Kidney (tissue), 14 donors: ENCODE results near the gene EXOC3. TPM values are rescaled to one million over a fixed set of nuclear protein-coding genes. Genes with fewer than 3 reads are reported as not detected.

Experiments
- DNase-seq, 5 donors: peaks; one replicate each; pipeline ENCODE4 v3.0.0-alpha.2; 2013 to 2020
- FAIRE-seq: peaks from 2 replicates; lab custom pipeline; 2012; peaks lifted over from hg19 to GRCh38; lab: Jason Lieb, UNC
- H3K27ac ChIP-seq, 2 donors: one replicate each; pipeline ENCODE4 v1.7.0; 2013; ENCODE audit warnings: low read depth in 2 of 2, low read length in 2 of 2, inconsistent platforms in 1 of 2
- H3K27me3 ChIP-seq: one replicate; pipeline ENCODE4 v1.7.1; 2013; ENCODE audit warnings: low read length, inconsistent platforms; ENCODE audit not compliant: control insufficient read depth, insufficient read depth
- H3K36me3 ChIP-seq, 3 donors: one replicate each; pipeline versions ENCODE4 v1.7.0 to v1.7.1; 2013; ENCODE audit warnings: low read length in 3 of 3, control low read depth in 1 of 3, inconsistent platforms in 1 of 3; ENCODE audit not compliant: insufficient read depth in 3 of 3, control insufficient read depth in 2 of 3
- H3K4me1 ChIP-seq, 3 donors: one replicate each; pipeline versions ENCODE4 v1.7.0 to v1.7.1; 2013; ENCODE audit warnings: low read length in 3 of 3, inconsistent platforms in 1 of 3, low read depth in 1 of 3; ENCODE audit not compliant: control insufficient read depth in 2 of 3, insufficient read depth in 2 of 3
- H3K4me3 ChIP-seq, 3 donors: one replicate each; pipeline versions ENCODE4 v1.7.0 to v1.8.1; 2013; ENCODE audit warnings: low read length in 3 of 3, control low read depth in 1 of 3, inconsistent platforms in 1 of 3
- H3K9ac ChIP-seq, 3 donors: one replicate each; pipeline versions ENCODE4 v1.7.0 to v1.7.1; 2013; ENCODE audit warnings: low read length in 3 of 3, control low read depth in 1 of 3, inconsistent platforms in 1 of 3
- H3K9me3 ChIP-seq, 3 donors: one replicate each; pipeline versions ENCODE4 v1.7.0 to v1.7.1; 2013; ENCODE audit warnings: low read length in 3 of 3, control low read depth in 1 of 3, inconsistent platforms in 1 of 3; ENCODE audit not compliant: control insufficient read depth in 2 of 3, insufficient read depth in 1 of 3
- intact Hi-C: fragments of 100-400 bp; cut with DNase I; formaldehyde crosslinking; loops from one replicate; pipeline ENCODE4 v1.11.1; 2022
- polyA plus RNA-seq: library from polyadenylated mRNA; stranded (reverse); fragments of 350-450 nt; fragmentation: Illumina TruSeq; extraction: RNeasy Lipid Tissue Mini Kit (QIAGEN cat#74804); gene quantifications from one replicate; pipeline ENCODE4 v1.2.3, GENCODE V29; 2014; ENCODE audit warnings: low read depth, low replicate concordance; ENCODE audit not compliant: insufficient read depth
- total RNA-seq: library from RNA; stranded (reverse); fragmentation: NEBNext Ultra II Directional; extraction: Animal tissue kit (Norgen Biotek cat#: 25700); gene quantifications from one replicate; pipeline ENCODE4 v1.2.1, GENCODE V29; 2021
- TF ChIP-seq, protein P1 (sequence below): IDR thresholded peaks from 3 replicates; pipeline ENCODE4 v1.5.1; 2012; ENCODE audit warnings: mild to moderate bottlenecking, moderate library complexity, borderline replicate concordance; ENCODE audit not compliant: insufficient read depth; ENCODE audit errors: extremely low read depth
- donor health status: control.
- donor health status: control.
- donor health status: control.
- donor health status: control.
- donor health status: control.
- donor health status: DM: yes; HTN: yes; CAD: no.
- donor health status: Normal renal cell carcinoma (clear cell type).

Gene EXOC3
- total and polyA plus RNA-seq, 2 donors from 2014 or later = 40.5 to 71.5 TPM

GRCh38 chr5:466661-467310 is 23.8 kb downstream of the EXOC3 start:
- H3K9ac ChIP-seq = no peak overlapping the region

GRCh38 chr5:468401-468800 is 25.4 kb downstream of the EXOC3 start:
- DNase-seq = no peak
- Histone ChIP-seq H3K4me3 (no peak overlapping the region), H3K9ac (no peak overlapping the region), H3K36me3 (peaks cover 0 to 13% (median 4%) of the 10 kb centered on the region in 3 donors), H3K4me1 (peaks cover 0 to 10% (median 0%) of the 10 kb centered on the region in 3 donors), H3K27me3 (no peaks in the 10 kb centered on the region), H3K9me3 (no peaks in the 10 kb centered on the region), H3K27ac (no peak overlapping the region)
- intact Hi-C loops = no loop called here
- no peak for FAIRE-seq
- TF ChIP-seq, protein P1, sequence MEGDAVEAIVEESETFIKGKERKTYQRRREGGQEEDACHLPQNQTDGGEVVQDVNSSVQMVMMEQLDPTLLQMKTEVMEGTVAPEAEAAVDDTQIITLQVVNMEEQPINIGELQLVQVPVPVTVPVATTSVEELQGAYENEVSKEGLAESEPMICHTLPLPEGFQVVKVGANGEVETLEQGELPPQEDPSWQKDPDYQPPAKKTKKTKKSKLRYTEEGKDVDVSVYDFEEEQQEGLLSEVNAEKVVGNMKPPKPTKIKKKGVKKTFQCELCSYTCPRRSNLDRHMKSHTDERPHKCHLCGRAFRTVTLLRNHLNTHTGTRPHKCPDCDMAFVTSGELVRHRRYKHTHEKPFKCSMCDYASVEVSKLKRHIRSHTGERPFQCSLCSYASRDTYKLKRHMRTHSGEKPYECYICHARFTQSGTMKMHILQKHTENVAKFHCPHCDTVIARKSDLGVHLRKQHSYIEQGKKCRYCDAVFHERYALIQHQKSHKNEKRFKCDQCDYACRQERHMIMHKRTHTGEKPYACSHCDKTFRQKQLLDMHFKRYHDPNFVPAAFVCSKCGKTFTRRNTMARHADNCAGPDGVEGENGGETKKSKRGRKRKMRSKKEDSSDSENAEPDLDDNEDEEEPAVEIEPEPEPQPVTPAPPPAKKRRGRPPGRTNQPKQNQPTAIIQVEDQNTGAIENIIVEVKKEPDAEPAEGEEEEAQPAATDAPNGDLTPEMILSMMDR = no peak

More at GRCh38 chr5:466661-467310, 23.8 kb downstream of the EXOC3 start:
- no peaks in the 10 kb centered on the region for H3K27me3 ChIP-seq
- FAIRE-seq (no peak), DNase-seq (peak in 2 of 5 donors; percentile 25 to 60)
- peaks cover 0 to 7% (median 0%) of the 10 kb centered on the region in 3 donors for H3K4me1 ChIP-seq
- intact Hi-C loops = no loop called here
- TF ChIP-seq, protein P1 = no peak
- H3K36me3 ChIP-seq = peaks cover 0 to 20% (median 11%) of the 10 kb centered on the region in 3 donors
- H3K27ac ChIP-seq = no peak overlapping the region
- H3K4me3 ChIP-seq = no peak overlapping the region
- H3K9me3 ChIP-seq = no peaks in the 10 kb centered on the region

- no peak for FAIRE-seq
- H3K27ac ChIP-seq = no peak overlapping the region
- peak in 2 of 5 donors; percentile 37 to 68 for DNase-seq
- TF ChIP-seq, protein P1 = no peak
- H3K9ac ChIP-seq = no peak overlapping the region
- no peak overlapping the region for H3K4me3 ChIP-seq
- H3K9me3 ChIP-seq = no peaks in the 10 kb centered on the region
- H3K36me3 ChIP-seq = peaks cover 0 to 4% (median 2%) of the 10 kb centered on the region in 3 donors
- H3K4me1 ChIP-seq = peaks cover 0 to 11% (median under 1%) of the 10 kb centered on the region in 3 donors
- no peaks in the 10 kb centered on the region for H3K27me3 ChIP-seq
- intact Hi-C loops = no loop called here
Measured at GRCh38 chr5:469752-470483, 26.9 kb downstream of the EXOC3 start.
